KOPT-K1 (cell line): ENCODE measurements around the gene ARAP3.

Experiments used
- H3K27ac ChIP-seq: fragments of 200-600 bp; sonication (generic); 2 replicates; pipeline ENCODE4 v1.5.1; 2016; ENCODE audit warnings: antibody characterized with exemption, mild to moderate bottlenecking, low read depth, low read length; ENCODE audit not compliant: poor library complexity, severe bottlenecking
- H3K36me3 ChIP-seq: fragments of 200-600 bp; sonication (generic); 2 replicates; pipeline ENCODE4 v1.5.1; 2017; ENCODE audit warnings: antibody characterized with exemption, mild to moderate bottlenecking, low read length, moderate library complexity; ENCODE audit not compliant: insufficient read depth
- H3K9me3 ChIP-seq: fragments of 200-600 bp; sonication (generic); 2 replicates; pipeline ENCODE4 v1.5.1; 2017; ENCODE audit warnings: antibody characterized with exemption, low read length, mild to moderate bottlenecking; ENCODE audit not compliant: insufficient read depth, poor library complexity, severe bottlenecking

Gene ARAP3

GRCh38 chr5:141668601-141669265 lies 13.3 kb downstream of the ARAP3 start:
- Histone ChIP-seq H3K36me3 (no peaks in the 10 kb centered on the region), H3K27ac (no peak overlapping the region), H3K9me3 (no peaks in the 10 kb centered on the region)

- no peaks in the 10 kb centered on the region for H3K36me3 ChIP-seq
- H3K9me3 ChIP-seq, result no peaks in the 10 kb centered on the region
- no peak overlapping the region for H3K27ac ChIP-seq
Observed at GRCh38 chr5:141665995-141666940, 15.8 kb downstream of the ARAP3 start.

GRCh38 chr5:141664733-141665461 lies 17.1 kb downstream of the ARAP3 start:
- no peak overlapping the region for H3K27ac ChIP-seq

GRCh38 chr5:141663506-141663905 lies 18.5 kb downstream of the ARAP3 start:
- Histone ChIP-seq H3K9me3 (no peaks in the 10 kb centered on the region), H3K27ac (no peak overlapping the region), H3K36me3 (no peaks in the 10 kb centered on the region)

More at GRCh38 chr5:141664733-141665461, 17.1 kb downstream of the ARAP3 start:
- Histone ChIP-seq H3K36me3 (no peaks in the 10 kb centered on the region), H3K9me3 (no peaks in the 10 kb centered on the region)

- Histone ChIP-seq H3K9me3 (no peaks in the 10 kb centered on the region), H3K36me3 (no peaks in the 10 kb centered on the region), H3K27ac (no peak overlapping the region)
Observed at GRCh38 chr5:141662028-141662427, 20.0 kb downstream of the ARAP3 start.

- Histone ChIP-seq H3K9me3 (no peaks in the 10 kb centered on the region), H3K36me3 (no peaks in the 10 kb centered on the region), H3K27ac (no peak overlapping the region)
Observed at GRCh38 chr5:141657937-141658545, 24.0 kb downstream of the ARAP3 start.

GRCh38 chr5:141657404-141657803 lies 24.6 kb downstream of the ARAP3 start:
- Histone ChIP-seq H3K9me3 (no peaks in the 10 kb centered on the region), H3K36me3 (no peaks in the 10 kb centered on the region), H3K27ac (no peak overlapping the region)

GRCh38 chr5:141656396-141656795 lies 25.6 kb downstream of the ARAP3 start:
- Histone ChIP-seq H3K36me3 (no peaks in the 10 kb centered on the region), H3K27ac (no peak overlapping the region), H3K9me3 (no peaks in the 10 kb centered on the region)

GRCh38 chr5:141655020-141655419 lies 27.0 kb downstream of the ARAP3 start:
- Histone ChIP-seq H3K27ac (no peak overlapping the region), H3K9me3 (no peaks in the 10 kb centered on the region), H3K36me3 (no peaks in the 10 kb centered on the region)

- Histone ChIP-seq H3K36me3 (no peaks in the 10 kb centered on the region), H3K27ac (no peak overlapping the region), H3K9me3 (no peaks in the 10 kb centered on the region)
Observed at GRCh38 chr5:141654298-141654697, 27.7 kb downstream of the ARAP3 start.

- Histone ChIP-seq H3K27ac (no peak overlapping the region), H3K9me3 (no peaks in the 10 kb centered on the region), H3K36me3 (no peaks in the 10 kb centered on the region)
Observed at GRCh38 chr5:141651728-141652105, 30.3 kb downstream of the ARAP3 start.

- Histone ChIP-seq H3K36me3 (no peaks in the 10 kb centered on the region), H3K9me3 (no peaks in the 10 kb centered on the region), H3K27ac (no peak within 1 kb of the TSS)
Observed at GRCh38 chr5:141650851-141651727, 30.9 kb downstream of the ARAP3 start, which contains the start of gene FCHSD1. Gene FCHSD1, minus strand, starts transcription at chr5:141651418. Its CDS starts 50 bp downstream, at chr5:141651368.

- Histone ChIP-seq H3K36me3 (no peaks in the 10 kb centered on the region), H3K27ac (no peak overlapping the region), H3K9me3 (no peaks in the 10 kb centered on the region)
Observed at GRCh38 chr5:141649972-141650371, 32.1 kb downstream of the ARAP3 start.
